Neural cell (in vitro differentiated cells): ENCODE results near the gene LHFPL6. TPM values are rescaled to one million over a fixed set of nuclear protein-coding genes. Genes with fewer than 3 reads are reported as not detected.

Source experiments
- H2AFZ ChIP-seq: fragments of 200-600, 300-800 bp; sonication (generic), shearing (Covaris generic); 2 replicates; pipeline ENCODE4 v1.6.0; 2014; ENCODE audit warnings: low read depth, mild to moderate bottlenecking, antibody characterized with exemption, low read length, moderate library complexity
- H3F3A ChIP-seq: fragments of 200-600 bp; shearing (Covaris generic); 2 replicates; pipeline ENCODE4 v1.6.1; 2016; ENCODE audit warnings: mild to moderate bottlenecking, moderate library complexity, mixed read lengths, antibody characterized with exemption, low read length; ENCODE audit not compliant: insufficient read depth, poor library complexity, severe bottlenecking
- H3K27ac ChIP-seq: fragments of 200-600, 300-800 bp; sonication (generic), shearing (Covaris generic); 2 replicates; pipeline ENCODE4 v1.5.1; 2014; ENCODE audit warnings: mild to moderate bottlenecking, low read length, moderate library complexity
- H3K27me3 ChIP-seq: fragments of 300-800, 200-600 bp; sonication (generic), shearing (Covaris generic); 2 replicates; pipeline ENCODE4 v1.6.0; 2014; ENCODE audit warnings: mild to moderate bottlenecking, low read depth, low read length, moderate library complexity; ENCODE audit not compliant: insufficient read depth
- H3K36me3 ChIP-seq: fragments of 300-800, 200-600 bp; sonication (generic), shearing (Covaris generic); 2 replicates; pipeline ENCODE4 v1.5.1; 2014; ENCODE audit warnings: mild to moderate bottlenecking, antibody characterized with exemption, low read length, moderate library complexity; ENCODE audit not compliant: insufficient read depth
- H3K4me2 ChIP-seq: fragments of 300-800, 200-600 bp; sonication (generic), shearing (Covaris generic); 2 replicates; pipeline ENCODE4 v1.6.0; 2014; ENCODE audit warnings: mild to moderate bottlenecking, low read length
- H3K4me3 ChIP-seq: fragments of 300-800, 200-600 bp; sonication (generic), shearing (Covaris generic); 2 replicates; pipeline ENCODE4 v1.5.1; 2014; ENCODE audit warnings: mild to moderate bottlenecking, low read length, moderate library complexity
- H3K79me2 ChIP-seq: fragments of 200-600 bp; shearing (Covaris generic); replicated peaks from 2 replicates; pipeline ENCODE4 v1.6.0; 2014; ENCODE audit warnings: mild to moderate bottlenecking, low read length, moderate library complexity; ENCODE audit not compliant: insufficient read depth
- H3K9ac ChIP-seq: fragments of 300-800, 200-600 bp; sonication (generic), shearing (Covaris generic); 2 replicates; pipeline ENCODE4 v1.6.1; 2016; ENCODE audit warnings: mild to moderate bottlenecking, low read length, mixed read lengths
- H3K9me2 ChIP-seq: fragments of 200-600 bp; shearing (Covaris generic); 2 replicates; pipeline ENCODE4 v1.6.1; 2016; ENCODE audit warnings: mild to moderate bottlenecking, low read length, mixed read lengths; ENCODE audit not compliant: insufficient read depth
- H3K9me3 ChIP-seq: fragments of 200-600, 300-800 bp; sonication (generic), shearing (Covaris generic); 2 replicates; pipeline ENCODE4 v1.6.1; 2016; ENCODE audit warnings: mild to moderate bottlenecking, mixed run types, low read length, moderate library complexity, mixed read lengths
- H4K20me1 ChIP-seq: fragments of 200-600 bp; shearing (Covaris generic); 2 replicates; pipeline ENCODE4 v1.6.1; 2016; ENCODE audit warnings: mild to moderate bottlenecking, mixed run types; ENCODE audit not compliant: insufficient read depth
- EP300 ChIP-seq: fragments of 450-650 bp; conservative IDR thresholded peaks from 2 replicates; pipeline ENCODE4 v1.6.1; 2014; ENCODE audit warnings: antibody characterized with exemption, mild to moderate bottlenecking, moderate library complexity; ENCODE audit not compliant: poor library complexity, severe bottlenecking
- EZH2 ChIP-seq: fragments of 200-600, 300-800 bp; shearing (Covaris generic), sonication (generic); IDR thresholded peaks from 2 replicates; pipeline ENCODE4 v1.6.1; 2014; ENCODE audit warnings: antibody characterized with exemption, low read length, borderline replicate concordance, mild to moderate bottlenecking; ENCODE audit not compliant: insufficient read depth, poor library complexity, severe bottlenecking
- MXI1 ChIP-seq: fragments of 450-650 bp; conservative IDR thresholded peaks from 2 replicates; pipeline ENCODE4 v1.6.1; 2014; ENCODE audit warnings: antibody characterized with exemption, mild to moderate bottlenecking; ENCODE audit not compliant: poor library complexity, severe bottlenecking
- POLR2AphosphoS5 ChIP-seq: IDR thresholded peaks from 2 replicates; pipeline ENCODE4 v1.6.1; 2012
- RAD21 ChIP-seq: fragments of 450-650 bp; conservative IDR thresholded peaks from 2 replicates; pipeline ENCODE4 v1.6.1; 2014; ENCODE audit warnings: antibody characterized with exemption, mild to moderate bottlenecking, moderate library complexity
- SMC3 ChIP-seq: fragments of 450-650 bp; conservative IDR thresholded peaks from 2 replicates; pipeline ENCODE4 v1.6.1; 2014; ENCODE audit warnings: antibody characterized with exemption, mild to moderate bottlenecking, moderate library complexity; ENCODE audit not compliant: poor library complexity
- TAF1 ChIP-seq: IDR thresholded peaks from 2 replicates; pipeline ENCODE4 v1.6.1; 2012; ENCODE audit warnings: low read depth
- polyA plus RNA-seq: library from polyadenylated mRNA; depleted of rRNA; stranded (reverse); fragments of >200 nt; gene quantifications from 2 replicates; pipeline ENCODE4 v1.2.3, GENCODE V29; 2014
- TF ChIP-seq, protein P1 (sequence below): fragments of 450-650 bp; IDR thresholded peaks from 2 replicates; pipeline ENCODE4 v1.5.1; 2014; ENCODE audit warnings: antibody characterized with exemption, mild to moderate bottlenecking, moderate library complexity; ENCODE audit not compliant: poor library complexity, severe bottlenecking
- TF ChIP-seq, protein P2 (sequence below): IDR thresholded peaks from 2 replicates; pipeline ENCODE4 v1.6.1; 2012; ENCODE audit warnings: borderline replicate concordance

The LHFPL6 gene
- polyA plus RNA-seq, 1 donor from 2014 or later, result 36.3 TPM

DNA sequence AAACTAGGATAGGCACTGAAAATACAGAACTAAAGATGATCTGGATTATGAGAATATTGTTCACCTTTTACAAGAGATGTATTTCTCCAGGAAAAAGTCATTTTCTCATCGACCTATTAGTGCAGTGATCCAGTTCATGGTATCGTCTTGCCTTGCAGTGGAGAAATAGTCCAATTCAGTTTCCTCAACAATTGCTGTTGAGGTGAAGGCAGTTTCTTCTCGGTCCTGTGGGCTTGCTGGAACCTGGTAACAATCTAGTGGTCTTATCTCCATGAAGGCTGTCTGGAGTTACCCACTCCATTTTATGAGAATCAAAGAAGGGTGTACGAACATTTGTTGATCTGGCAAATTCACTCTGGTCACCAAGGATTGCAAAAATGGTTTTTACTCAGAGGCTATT is 266.8 kb downstream of the LHFPL6 start:
- Histone ChIP-seq H2AFZ (no peak overlapping the region), H3K79me2 (no peaks in the 10 kb centered on the region), H3K27ac (no peak overlapping the region), H3F3A (no peaks in the 10 kb centered on the region), H4K20me1 (no peaks in the 10 kb centered on the region), H3K4me2 (no peak overlapping the region), H3K9ac (no peak overlapping the region), H3K4me3 (no peak overlapping the region), H3K36me3 (no peaks in the 10 kb centered on the region), H3K9me2 (no peaks in the 10 kb centered on the region), H3K27me3 (no peaks in the 10 kb centered on the region), H3K9me3 (no peaks in the 10 kb centered on the region)
- TF ChIP-seq, protein P1, sequence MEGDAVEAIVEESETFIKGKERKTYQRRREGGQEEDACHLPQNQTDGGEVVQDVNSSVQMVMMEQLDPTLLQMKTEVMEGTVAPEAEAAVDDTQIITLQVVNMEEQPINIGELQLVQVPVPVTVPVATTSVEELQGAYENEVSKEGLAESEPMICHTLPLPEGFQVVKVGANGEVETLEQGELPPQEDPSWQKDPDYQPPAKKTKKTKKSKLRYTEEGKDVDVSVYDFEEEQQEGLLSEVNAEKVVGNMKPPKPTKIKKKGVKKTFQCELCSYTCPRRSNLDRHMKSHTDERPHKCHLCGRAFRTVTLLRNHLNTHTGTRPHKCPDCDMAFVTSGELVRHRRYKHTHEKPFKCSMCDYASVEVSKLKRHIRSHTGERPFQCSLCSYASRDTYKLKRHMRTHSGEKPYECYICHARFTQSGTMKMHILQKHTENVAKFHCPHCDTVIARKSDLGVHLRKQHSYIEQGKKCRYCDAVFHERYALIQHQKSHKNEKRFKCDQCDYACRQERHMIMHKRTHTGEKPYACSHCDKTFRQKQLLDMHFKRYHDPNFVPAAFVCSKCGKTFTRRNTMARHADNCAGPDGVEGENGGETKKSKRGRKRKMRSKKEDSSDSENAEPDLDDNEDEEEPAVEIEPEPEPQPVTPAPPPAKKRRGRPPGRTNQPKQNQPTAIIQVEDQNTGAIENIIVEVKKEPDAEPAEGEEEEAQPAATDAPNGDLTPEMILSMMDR, result no peak
- TF ChIP-seq EP300 (no peak), TAF1 (no peak), RAD21 (no peak), SMC3 (no peak), POLR2AphosphoS5 (no peak), MXI1 (no peak), EZH2 (no peak)
- TF ChIP-seq, protein P2, sequence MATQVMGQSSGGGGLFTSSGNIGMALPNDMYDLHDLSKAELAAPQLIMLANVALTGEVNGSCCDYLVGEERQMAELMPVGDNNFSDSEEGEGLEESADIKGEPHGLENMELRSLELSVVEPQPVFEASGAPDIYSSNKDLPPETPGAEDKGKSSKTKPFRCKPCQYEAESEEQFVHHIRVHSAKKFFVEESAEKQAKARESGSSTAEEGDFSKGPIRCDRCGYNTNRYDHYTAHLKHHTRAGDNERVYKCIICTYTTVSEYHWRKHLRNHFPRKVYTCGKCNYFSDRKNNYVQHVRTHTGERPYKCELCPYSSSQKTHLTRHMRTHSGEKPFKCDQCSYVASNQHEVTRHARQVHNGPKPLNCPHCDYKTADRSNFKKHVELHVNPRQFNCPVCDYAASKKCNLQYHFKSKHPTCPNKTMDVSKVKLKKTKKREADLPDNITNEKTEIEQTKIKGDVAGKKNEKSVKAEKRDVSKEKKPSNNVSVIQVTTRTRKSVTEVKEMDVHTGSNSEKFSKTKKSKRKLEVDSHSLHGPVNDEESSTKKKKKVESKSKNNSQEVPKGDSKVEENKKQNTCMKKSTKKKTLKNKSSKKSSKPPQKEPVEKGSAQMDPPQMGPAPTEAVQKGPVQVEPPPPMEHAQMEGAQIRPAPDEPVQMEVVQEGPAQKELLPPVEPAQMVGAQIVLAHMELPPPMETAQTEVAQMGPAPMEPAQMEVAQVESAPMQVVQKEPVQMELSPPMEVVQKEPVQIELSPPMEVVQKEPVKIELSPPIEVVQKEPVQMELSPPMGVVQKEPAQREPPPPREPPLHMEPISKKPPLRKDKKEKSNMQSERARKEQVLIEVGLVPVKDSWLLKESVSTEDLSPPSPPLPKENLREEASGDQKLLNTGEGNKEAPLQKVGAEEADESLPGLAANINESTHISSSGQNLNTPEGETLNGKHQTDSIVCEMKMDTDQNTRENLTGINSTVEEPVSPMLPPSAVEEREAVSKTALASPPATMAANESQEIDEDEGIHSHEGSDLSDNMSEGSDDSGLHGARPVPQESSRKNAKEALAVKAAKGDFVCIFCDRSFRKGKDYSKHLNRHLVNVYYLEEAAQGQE, result no peak

DNA sequence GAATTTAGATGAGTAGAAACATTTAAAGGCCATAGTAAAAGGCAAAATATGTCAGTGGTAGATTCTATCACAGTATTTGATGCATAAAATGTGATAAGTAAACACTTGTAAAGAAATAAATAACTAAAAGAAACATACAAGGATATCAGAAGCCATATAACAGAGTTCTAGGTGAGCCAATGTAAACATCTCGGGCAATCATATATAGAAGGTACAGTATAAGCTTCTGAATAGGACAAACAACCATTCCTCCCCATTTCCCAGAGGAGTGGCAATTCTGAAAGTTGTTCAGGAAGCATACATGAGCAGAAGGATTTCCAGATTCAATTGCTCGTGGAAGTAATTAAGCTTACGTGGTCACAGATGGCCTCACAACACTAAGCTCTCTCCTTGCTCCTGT is 267.3 kb downstream of the LHFPL6 start:
- Histone ChIP-seq H3F3A (no peaks in the 10 kb centered on the region), H3K4me3 (no peak overlapping the region), H4K20me1 (no peaks in the 10 kb centered on the region), H2AFZ (no peak overlapping the region), H3K79me2 (no peaks in the 10 kb centered on the region), H3K9me3 (peaks cover 3% of the 10 kb centered on the region), H3K4me2 (no peak overlapping the region), H3K27me3 (no peaks in the 10 kb centered on the region), H3K9me2 (no peaks in the 10 kb centered on the region), H3K27ac (no peak overlapping the region), H3K9ac (no peak overlapping the region), H3K36me3 (no peaks in the 10 kb centered on the region)
- TF ChIP-seq RAD21, result no peak
- TF ChIP-seq, protein P2, result no peak
- TF ChIP-seq TAF1, result no peak
- TF ChIP-seq EP300, result no peak
